ENCODE data around the gene LEMD2.

DNA sequence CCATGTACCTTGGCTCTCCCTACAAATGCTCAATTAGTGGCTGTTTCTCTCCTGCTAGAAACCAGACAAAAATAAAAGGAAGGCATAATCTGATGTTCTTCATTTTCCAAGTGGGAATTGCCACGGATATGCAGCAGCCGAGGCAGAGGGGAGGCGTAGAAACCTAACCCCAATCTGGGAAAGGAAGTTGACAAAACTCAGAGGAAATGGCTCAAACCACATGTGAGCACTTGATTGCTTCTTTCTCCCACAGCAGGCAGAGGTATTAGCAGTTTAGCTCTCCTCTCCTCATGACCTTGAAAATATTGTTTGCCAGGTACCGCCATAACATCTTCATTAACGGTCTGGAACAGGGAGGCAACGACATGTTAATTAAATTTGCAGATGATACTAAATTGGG lies 18.7 kb upstream of the LEMD2 start:
- TF ChIP-seq, protein P1, sequence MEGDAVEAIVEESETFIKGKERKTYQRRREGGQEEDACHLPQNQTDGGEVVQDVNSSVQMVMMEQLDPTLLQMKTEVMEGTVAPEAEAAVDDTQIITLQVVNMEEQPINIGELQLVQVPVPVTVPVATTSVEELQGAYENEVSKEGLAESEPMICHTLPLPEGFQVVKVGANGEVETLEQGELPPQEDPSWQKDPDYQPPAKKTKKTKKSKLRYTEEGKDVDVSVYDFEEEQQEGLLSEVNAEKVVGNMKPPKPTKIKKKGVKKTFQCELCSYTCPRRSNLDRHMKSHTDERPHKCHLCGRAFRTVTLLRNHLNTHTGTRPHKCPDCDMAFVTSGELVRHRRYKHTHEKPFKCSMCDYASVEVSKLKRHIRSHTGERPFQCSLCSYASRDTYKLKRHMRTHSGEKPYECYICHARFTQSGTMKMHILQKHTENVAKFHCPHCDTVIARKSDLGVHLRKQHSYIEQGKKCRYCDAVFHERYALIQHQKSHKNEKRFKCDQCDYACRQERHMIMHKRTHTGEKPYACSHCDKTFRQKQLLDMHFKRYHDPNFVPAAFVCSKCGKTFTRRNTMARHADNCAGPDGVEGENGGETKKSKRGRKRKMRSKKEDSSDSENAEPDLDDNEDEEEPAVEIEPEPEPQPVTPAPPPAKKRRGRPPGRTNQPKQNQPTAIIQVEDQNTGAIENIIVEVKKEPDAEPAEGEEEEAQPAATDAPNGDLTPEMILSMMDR (IDR thresholded peaks at IDR 0.05): no peak
- no peak for TF ChIP-seq POLR2A (IDR thresholded peaks at IDR 0.05)
